Measurements from ENCODE around the gene CDT1. TPM values are rescaled to one million over a fixed set of nuclear protein-coding genes. Genes with fewer than 3 reads are reported as not detected.
A peak's percentile ranks its signal among the peaks of the same experiment; 100 is the strongest.
"Not testable (repeated sequence)": the region's sequence is repeated elsewhere in the genome, so short reads cannot be mapped to it uniquely, and the experiment has no call there.

CDT1 gene
- total RNA-seq, 1 experiment from 2014 or later: 39.2 TPM

DNA sequence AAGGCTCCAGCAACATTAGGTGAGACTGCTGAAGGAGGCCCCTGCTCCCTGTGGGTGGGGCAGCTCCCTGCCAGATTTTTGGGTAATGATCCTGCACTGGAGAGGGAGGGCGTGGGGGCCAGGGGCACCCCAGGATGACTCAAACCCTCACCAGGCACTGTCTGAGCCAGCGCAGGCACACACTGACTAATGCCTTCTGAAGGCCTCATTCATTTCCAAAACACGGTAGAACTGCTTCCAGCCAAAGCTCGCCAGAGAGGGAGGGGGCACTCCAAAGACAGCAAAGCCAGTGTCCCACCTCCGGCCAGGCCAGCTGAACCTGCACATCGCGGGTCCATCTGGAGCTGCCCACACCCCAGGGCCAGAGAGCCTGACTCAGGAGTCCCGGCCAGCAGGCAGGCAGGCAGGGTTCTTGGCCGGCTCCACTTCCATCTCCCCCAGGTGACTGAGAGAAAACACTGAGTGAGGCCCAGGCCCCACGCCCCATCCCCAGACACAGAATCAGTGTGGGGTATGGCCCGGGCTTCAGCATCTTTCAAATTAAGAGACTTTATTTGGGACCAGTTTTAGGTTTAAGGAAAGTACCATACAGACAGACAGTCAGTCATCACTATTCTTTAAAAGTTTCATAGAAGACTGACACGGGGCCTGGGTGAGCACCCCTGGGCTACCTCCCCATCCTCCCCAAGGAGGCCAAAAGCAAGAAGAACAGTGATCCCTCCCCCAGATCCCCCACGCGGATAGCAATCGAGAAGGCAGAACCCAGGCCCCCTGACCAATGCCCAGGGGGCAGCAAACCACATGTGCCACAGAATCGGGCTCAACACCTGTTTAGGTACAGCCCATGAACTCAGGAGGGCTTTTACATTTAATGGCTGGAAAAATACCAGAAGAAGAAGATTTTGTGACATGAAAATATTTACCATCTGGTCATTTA is 20.9 kb upstream of the CDT1 start:
- DNase-seq (ENCODE audit: low spot score): peak; percentile 89

- DNase-seq (ENCODE audit: low spot score): no peak
Measured at GRCh38 chr16:88783391-88784073, 20.1 kb upstream of the CDT1 start.

DNA sequence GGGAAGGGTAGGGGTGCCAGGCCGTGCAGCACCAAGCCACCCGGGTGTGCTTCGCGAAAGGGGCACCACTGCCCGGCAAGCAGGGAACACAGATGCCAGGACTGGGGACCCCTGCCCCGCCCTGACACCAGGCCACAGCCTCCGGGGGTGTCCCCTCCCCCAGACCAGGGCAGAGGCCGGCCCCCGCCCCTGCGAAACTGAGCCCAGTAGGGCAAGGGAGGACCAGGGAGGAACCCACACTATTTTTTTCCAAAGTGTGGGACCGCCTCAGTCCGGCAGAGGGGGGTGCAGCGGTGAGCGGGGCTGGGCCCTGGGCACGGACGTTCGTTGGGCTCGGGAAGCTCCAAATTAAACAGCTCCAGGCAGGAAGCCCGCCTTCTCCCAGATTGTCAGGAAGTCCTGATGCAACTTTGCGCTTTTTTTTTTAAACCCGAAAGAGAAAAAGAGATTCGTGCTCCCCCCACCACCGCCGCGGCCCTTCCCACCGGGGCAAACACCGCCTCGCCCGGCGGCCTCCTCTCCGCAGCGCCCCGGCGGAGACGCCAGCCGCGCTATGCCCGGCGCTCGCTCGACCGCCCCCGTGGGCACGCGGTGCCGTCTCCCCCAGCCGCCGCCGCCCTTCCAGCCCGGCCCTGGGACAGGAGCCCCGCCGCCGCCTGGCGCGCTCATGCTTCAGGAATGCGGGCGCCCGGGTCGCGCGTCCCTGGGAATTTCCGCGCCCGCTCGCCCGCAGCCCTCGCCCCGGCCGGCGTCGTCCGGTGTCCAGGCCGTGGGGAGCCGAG is 19.3 kb upstream of the CDT1 start:
- peak; percentile 59 for DNase-seq (ENCODE audit: low spot score)

DNA sequence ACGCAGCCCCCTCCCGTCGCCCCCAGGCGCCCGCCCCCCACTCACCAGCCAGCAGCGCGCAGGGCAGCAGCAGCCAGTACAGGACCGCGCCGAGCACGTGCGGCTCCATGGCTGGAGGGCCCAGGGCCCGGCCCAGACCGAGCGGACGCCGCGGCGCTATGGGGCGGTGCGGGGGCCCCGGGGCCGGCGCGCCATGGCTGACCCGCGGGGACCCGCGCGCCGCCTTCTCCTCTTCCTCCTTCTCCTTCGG is 18.8 kb upstream of the CDT1 start:
- no peak for DNase-seq (ENCODE audit: low spot score)

GRCh38 chr16:88785106-88785924 is 18.3 kb upstream of the CDT1 start, which contains the start of gene PIEZO1:
PIEZO1 (minus strand) TSS chr16:88785220; CDS start chr16:88784964, 256 bp downstream.
- DNase-seq (ENCODE audit: low spot score): no peak

- DNase-seq (ENCODE audit: low spot score): no peak
Measured at GRCh38 chr16:88787579-88788314, 15.8 kb upstream of the CDT1 start.

GRCh38 chr16:88788749-88789148 is 14.8 kb upstream of the CDT1 start:
- not testable (repeated sequence) for DNase-seq (ENCODE audit: low spot score)

- no peak for DNase-seq (ENCODE audit: low spot score)
Measured at GRCh38 chr16:88789594-88789993, 14.0 kb upstream of the CDT1 start.

DNA sequence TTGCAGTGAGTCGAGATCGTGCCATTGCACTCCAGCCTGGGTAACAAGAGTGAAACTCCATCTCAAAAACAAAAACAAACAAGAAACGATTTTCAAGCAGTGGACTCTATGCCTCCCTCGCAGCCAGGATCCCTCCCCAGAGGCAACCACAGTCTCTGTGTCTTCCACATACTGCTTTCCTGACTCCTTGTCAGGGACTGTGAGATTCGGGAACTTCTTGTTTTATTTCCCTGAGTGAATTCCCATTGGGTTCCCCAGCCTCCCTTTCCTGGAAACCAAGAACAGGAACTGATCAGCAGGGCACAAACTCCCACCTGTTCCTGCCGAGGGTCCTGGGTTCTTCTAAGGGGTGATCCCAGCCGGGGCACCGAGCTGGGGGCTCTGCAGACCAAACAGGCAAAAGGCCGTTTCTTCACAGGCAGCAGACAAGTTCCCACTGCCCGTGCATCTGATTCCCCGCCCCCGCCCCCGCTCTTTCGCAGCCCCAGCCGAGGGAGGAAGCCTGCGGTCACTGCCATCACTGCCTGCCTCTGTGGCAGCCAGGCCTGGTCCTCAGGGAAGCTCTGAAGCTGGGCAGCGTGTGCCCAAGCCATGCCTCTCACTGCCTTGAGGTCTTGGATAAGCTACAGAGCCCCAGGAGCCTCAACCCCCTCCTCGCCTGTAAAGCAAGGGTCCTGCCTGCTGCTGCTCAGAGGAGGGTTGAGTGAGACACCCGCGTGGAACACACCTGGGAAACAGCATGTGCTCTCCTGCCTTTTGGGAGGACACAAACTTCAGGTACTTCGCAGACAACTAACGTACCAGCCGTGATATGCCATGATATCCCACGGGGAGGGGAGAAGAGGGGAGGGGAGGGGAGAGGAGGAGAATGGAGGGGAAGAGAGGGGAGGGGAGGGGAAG is 13.0 kb upstream of the CDT1 start:
- DNase-seq (ENCODE audit: low spot score): no peak

DNA sequence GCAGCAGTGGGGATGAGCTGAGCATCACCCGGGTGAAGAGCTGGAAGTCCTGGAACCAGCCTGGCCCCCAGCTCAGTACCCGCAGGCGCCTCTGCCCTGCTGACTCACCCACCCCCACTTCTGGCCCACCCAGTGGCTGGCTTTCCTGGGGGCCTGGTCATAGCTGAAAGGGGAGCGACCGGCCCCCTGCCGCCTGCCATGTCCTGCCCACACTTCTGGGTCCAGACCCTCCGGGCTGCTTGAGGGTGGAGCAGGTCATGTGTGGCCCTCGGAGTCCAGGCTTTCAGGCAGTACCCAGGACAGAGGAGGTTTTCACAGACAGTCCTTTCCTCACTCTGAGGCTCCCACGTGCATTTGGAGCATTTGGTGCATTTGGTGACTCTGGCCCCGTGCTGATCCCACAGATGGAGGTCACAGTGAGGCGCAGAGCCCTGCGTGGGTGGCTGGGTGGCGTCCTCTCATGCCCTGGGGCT is 11.5 kb upstream of the CDT1 start:
- no peak for DNase-seq (ENCODE audit: low spot score)

DNA sequence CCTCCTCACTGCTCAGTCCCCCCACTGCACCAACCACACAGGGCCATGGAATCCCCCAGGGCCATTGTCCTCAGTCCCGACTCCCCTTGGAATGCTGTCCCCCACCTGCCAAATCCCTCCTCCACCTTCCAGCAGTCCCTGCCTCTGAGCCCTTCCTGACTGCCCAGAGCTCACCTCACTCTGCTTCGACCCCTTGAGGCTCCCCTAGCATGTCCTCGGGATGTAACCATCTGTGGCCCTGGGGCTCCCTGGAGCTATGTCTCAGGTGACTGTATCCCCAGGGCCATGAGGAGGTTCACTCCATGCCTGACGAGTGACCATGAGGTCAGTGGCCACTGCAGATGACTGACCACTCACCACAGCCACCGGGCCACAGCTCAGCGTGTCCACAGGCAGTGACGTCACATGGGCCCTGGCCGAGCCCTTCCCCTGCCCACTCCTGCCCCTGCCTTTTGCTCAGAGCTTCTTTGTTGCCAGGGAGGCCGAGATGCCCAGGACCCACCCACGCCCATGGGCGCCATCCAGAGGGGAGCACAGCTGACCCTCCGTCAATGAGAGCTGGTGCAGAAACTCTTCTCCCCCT is 10.8 kb upstream of the CDT1 start:
- DNase-seq (ENCODE audit: low spot score): no peak

DNA sequence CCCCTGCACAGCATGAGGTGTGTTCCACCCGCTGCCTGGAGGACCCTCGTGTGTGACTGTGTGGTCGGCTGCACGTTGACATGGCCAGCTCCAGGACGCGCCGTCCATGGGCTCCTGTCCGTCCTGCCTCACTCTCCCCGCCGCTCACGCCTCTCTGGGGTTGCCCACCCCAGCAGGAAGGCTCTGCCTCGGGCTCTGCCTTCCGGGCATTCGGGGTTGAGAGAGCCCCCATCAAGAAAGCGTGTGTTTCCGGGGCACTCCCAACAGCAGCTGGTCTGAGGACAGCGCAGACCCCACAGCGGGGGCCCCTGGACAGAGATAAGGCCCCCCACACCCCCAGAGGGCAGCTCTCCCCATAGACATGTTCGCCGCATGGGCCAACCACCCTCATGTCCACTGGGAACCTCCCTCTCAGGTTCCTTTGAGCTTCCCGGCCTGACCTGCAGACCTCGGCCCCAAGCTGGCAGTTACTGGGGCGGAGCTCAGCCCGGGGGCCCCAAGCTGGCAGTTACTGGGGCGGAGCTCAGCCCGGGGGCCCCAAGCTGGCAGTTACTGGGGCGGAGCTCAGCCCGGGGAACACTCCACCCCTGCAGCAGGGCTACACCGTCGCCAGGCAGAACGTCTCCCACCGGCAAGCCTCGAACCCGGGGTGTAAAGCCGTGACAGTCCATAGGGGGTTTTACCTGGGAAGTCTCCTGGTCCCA is 10.2 kb upstream of the CDT1 start:
- DNase-seq (ENCODE audit: low spot score): no peak

- no peak for DNase-seq (ENCODE audit: low spot score)
Measured at GRCh38 chr16:88796278-88796677, 7.3 kb upstream of the CDT1 start.

DNA sequence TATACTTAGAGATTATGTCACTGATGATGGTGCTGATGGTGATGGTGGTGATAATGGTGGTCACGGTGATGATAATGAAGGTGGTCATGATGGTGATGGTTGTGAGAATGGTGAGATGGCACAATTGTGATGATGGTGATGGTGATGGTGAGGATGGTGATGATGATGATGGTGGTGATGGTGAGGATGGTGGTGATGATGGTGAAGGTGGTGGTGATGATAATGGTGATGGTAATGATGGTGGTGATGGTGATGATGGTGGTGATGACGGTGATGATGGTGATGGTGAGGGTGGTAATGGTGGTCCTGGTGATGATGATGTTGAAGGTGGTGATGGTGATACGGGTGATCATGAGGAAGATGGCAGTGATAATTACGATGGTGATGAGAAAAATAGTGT is 5.5 kb upstream of the CDT1 start:
- DNase-seq (ENCODE audit: low spot score): no peak

- DNase-seq (ENCODE audit: low spot score): no peak
Measured at GRCh38 chr16:88798772-88799455, 4.7 kb upstream of the CDT1 start.

DNA sequence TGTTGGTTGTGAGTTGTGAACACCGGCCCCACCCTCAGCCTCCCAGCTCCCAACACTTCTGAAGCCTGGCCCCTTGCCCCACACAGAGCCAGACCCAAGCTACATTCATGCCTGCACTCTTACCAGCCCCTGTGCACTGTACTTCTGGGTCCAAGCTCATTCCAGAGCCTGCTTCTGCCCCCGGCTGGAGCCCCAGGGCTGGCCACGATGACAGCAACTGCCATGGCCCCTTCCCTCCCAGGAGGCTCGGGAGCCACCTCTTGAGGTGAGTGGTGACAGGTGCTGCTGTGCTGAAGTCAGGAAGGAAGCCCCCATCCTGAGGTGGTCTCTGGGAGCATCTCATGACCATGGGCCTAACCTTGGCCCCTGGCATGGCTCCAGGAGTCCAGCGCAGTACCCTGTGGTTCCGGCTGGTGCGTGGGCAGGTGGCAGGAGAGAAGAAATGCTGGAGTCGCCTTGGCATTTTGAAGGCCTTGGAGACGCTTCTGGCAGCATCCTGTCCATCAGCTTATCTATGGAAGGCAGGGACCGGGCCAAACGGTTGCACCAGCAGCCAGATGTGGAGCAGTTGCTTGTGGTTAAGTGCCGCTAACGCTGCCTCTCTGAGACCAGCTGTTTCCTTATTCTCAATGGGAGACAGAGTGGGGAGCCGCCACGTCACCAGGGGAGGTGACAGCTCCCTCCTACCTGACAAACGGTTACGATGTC is 3.9 kb upstream of the CDT1 start:
- DNase-seq (ENCODE audit: low spot score): no peak

DNA sequence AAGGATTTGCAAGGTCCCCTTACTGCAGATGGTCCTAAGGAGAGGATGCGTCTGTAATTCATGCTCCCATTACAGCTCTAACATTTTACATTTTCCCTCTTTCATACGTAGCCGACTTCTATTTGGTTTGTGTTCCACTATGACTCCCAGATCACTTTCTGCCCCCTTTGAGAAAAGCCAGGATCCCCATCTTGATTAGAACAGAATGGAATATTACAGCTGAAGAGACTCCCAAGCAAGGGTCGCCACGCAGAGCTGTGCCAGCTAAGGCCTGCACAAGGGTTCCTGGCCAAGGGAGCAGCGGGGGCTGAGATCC is 3.4 kb upstream of the CDT1 start:
- no peak for DNase-seq (ENCODE audit: low spot score)

- no peak for DNase-seq (ENCODE audit: low spot score)
Measured at GRCh38 chr16:88804173-88804551, 573 bp downstream of the CDT1 start.

Data from A172 (cell line).